NCI-H774 (cell line): ENCODE measurements around the gene DSG1.
"Not testable (repeated sequence)": the region's sequence is repeated elsewhere in the genome, so short reads cannot be mapped to it uniquely, and the experiment has no call there.

Experiments
- DNase-seq: peaks from one replicate; lab custom pipeline; 2025; lab: John Stamatoyannopoulos, UW

DSG1 gene

GRCh38 chr18:31353336-31353735 lies 35.4 kb downstream of the DSG1 start:
- DNase-seq = not testable (repeated sequence)

- no peak for DNase-seq
These were observed 37.0 kb downstream of the DSG1 start for GRCh38 chr18:31354990-31355389.

GRCh38 chr18:31356025-31356424 lies 38.1 kb downstream of the DSG1 start:
- no peak for DNase-seq

GRCh38 chr18:31364190-31364589 lies 46.2 kb downstream of the DSG1 start:
- no peak for DNase-seq

GRCh38 chr18:31369478-31369877 lies 51.5 kb downstream of the DSG1 start:
- no peak for DNase-seq

GRCh38 chr18:31371989-31372388 lies 54.0 kb downstream of the DSG1 start:
- no peak for DNase-seq

GRCh38 chr18:31373641-31374040 lies 55.7 kb downstream of the DSG1 start:
- no peak for DNase-seq

- DNase-seq = no peak
These were observed 58.5 kb downstream of the DSG1 start, which contains the start of gene DSG4 for GRCh38 chr18:31376477-31376876. Gene DSG4, plus strand, starts transcription at chr18:31376777. Its CDS starts 135 bp downstream, at chr18:31376912.

GRCh38 chr18:31380912-31381311 lies 63.0 kb downstream of the DSG1 start:
- no peak for DNase-seq

- no peak for DNase-seq
These were observed 64.1 kb downstream of the DSG1 start for GRCh38 chr18:31382107-31382506.

GRCh38 chr18:31386741-31387140 lies 68.8 kb downstream of the DSG1 start:
- DNase-seq = no peak

GRCh38 chr18:31393286-31393685 lies 75.3 kb downstream of the DSG1 start:
- DNase-seq = no peak

- DNase-seq = no peak
These were observed 79.0 kb downstream of the DSG1 start for GRCh38 chr18:31396796-31397612.

- DNase-seq = no peak
These were observed 80.2 kb downstream of the DSG1 start for GRCh38 chr18:31398191-31398590.

- no peak for DNase-seq
These were observed 81.5 kb downstream of the DSG1 start for GRCh38 chr18:31399306-31400032.

- DNase-seq = peak; percentile 27
These were observed 83.4 kb downstream of the DSG1 start for GRCh38 chr18:31401156-31402025.

- DNase-seq = peak; percentile 15
These were observed 84.0 kb downstream of the DSG1 start for GRCh38 chr18:31402026-31402373.

- no peak for DNase-seq
These were observed 85.4 kb downstream of the DSG1 start for GRCh38 chr18:31403409-31403808.
